SK-MEL-5 (cell line): Measurements from ENCODE around the gene KCNK4. TPM values are rescaled to one million over a fixed set of nuclear protein-coding genes. Genes with fewer than 3 reads are reported as not detected.
A peak's percentile ranks its signal among the peaks of the same experiment; 100 is the strongest.

Source experiments
- DNase-seq: peaks from one replicate; pipeline ENCODE4 v3.0.0-alpha.2; 2016; ENCODE audit warnings: low read depth, low spot score
- in situ Hi-C: cut with HindIII; loops from 2 replicates; pipeline ENCODE4 v1.10.0; 2016; ENCODE audit warnings: low sequenced_read_pairs, high pct_unique_total_duplicates, low pct_unique_long_range_greater_than_20kb
- total RNA-seq: library from RNA; depleted of rRNA; stranded (reverse); fragments of >200 nt; shearing (Covaris generic); gene quantifications from 2 replicates; pipeline ENCODE4 v1.2.3, GENCODE V29; 2014

KCNK4 gene
- total RNA-seq, 1 experiment from 2014 or later = not detected

DNA sequence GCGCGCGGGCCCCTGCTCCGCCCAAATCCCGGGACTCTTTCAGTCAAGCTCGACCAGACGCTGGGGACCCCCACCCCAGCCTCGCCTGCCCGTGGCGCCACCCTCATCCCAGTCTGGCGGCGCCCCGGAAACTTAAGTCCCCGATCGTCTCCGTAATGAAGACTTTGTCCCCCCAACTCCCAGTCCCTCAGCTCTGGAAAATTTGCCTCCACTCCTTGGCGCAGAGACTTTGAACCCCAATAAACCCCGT is 39.4 kb upstream of the KCNK4 start:
- in situ Hi-C loops = no loop called here
- DNase-seq = no peak

GRCh38 chr11:64252003-64252872 is 38.9 kb upstream of the KCNK4 start:
- DNase-seq = peak; percentile 50
- in situ Hi-C loops = no loop called here

- DNase-seq = no peak
- in situ Hi-C loops = no loop called here
Observed at GRCh38 chr11:64253043-64253442, 38.1 kb upstream of the KCNK4 start.

DNA sequence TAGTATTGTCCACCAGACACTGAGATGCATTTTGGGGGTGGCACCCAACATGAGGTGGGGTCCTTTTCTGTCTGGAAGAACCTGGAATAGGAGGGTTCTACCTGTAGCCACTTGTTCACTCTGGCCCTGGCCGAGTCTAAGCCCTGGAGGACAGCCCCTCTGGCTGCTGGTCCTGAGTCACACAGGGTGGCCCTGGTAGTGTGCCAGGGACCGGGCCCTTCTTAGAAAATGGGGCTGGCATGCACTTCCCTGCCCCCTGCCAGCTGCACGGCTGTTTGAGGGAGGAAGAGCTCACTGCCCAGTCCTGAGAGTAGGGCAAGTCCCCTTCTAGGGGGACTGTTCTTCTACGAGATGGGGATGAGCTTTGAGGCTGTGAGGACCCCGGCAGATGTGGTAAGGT is 37.6 kb upstream of the KCNK4 start:
- DNase-seq = no peak
- in situ Hi-C loops = no loop called here

DNA sequence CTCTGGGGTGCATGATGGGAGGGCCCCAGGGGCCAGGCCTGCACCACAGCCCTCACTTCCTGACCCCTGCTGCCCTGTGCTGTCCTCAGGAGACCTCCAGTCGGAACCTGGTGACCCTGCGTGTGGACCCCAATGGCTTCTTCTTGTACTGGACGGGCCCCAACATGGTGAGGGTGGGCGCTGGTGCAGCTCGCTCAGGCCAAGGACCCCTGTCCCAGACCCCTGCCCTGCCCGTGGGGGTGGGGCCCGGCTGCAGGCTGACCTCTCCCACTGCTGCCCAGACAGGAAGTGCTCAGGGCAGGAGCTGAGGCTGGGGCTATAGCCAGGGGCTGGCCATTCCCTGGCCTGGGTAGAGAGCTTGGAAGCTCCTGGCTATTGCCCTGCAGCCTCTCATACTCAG is 36.8 kb upstream of the KCNK4 start:
- in situ Hi-C loops = no loop called here
- no peak for DNase-seq

GRCh38 chr11:64255135-64256128 is 35.7 kb upstream of the KCNK4 start:
- in situ Hi-C loops = no loop called here
- DNase-seq = no peak

DNA sequence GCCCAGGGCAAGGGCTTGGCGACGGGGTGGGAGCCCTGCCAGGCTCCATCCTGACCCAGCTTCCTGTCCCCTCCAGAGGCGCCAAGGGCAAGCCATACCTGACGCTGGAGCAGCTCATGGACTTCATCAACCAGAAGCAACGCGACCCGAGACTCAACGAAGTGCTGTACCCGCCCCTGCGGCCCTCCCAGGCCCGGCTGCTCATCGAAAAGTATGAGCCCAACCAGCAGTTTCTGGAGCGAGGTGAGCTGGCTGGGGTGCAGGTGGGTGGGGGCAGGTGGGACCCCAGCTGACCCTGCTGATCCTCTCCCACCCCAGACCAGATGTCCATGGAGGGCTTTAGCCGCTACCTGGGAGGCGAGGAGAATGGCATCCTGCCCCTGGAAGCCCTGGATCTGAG is 34.8 kb upstream of the KCNK4 start:
- in situ Hi-C loops = no loop called here
- no peak for DNase-seq

DNA sequence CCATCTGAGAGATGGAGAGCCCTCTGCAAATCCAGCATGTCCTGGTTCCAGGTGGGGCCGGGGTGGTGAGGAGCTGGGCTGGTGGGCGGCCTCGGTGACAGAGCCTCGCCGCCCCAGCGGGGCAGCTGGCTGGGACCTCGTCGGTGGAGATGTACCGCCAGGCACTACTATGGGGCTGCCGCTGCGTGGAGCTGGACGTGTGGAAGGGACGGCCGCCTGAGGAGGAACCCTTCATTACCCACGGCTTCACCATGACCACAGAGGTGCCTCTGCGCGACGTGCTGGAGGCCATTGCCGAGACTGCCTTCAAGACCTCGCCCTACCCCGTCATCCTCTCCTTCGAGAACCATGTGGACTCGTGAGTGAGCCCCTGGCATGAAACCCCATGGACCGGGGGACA is 32.7 kb upstream of the KCNK4 start:
- in situ Hi-C loops = no loop called here
- no peak for DNase-seq

DNA sequence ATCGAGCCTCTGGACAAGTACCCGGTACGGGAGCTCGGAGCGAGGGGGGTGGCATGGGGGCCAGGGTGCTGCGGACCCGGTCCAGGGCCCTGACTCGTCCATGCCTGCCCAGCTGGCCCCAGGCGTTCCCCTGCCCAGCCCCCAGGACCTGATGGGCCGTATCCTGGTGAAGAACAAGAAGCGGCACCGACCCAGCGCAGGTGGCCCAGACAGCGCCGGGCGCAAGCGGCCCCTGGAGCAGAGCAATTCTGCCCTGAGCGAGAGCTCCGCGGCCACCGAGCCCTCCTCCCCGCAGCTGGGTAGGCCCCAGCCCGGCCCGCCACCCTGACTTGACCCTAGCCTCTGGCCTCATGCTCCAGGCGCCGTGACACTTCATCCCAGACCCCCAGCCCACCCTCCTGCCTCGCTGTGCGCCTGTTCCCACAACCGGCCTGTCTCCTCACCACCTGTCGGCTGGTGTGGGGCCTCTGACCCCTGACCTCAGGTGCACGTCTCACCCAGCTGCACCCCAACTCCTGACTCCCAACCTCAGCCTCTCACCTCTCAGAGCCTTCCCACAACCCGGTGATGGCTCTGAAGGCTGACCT is 32.1 kb upstream of the KCNK4 start:
- in situ Hi-C loops = no loop called here
- no peak for DNase-seq

DNA sequence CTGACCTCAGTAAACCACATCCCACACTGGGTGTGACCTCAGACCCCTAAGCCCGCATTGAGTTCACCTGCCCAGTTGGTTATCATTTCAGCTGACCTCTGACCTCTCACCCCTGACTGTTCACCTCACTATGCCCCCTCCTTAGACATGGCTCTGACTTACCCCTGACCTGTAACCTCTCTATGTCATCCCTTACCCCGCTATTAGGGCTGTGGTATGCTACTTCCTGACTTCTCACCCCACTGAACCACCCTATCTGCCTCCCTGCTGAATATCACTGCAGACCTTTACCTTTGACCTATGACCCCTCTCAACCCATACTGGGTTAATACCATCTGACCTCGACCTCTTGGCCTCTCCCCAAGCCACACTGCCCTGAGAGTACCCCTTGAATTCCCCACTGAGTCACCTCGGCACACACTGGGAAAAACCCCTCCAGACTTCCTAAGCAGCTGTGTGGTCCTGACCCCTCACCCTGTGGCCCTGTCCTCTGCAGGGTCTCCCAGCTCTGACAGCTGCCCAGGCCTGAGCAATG is 31.5 kb upstream of the KCNK4 start:
- in situ Hi-C loops = no loop called here
- DNase-seq = no peak

GRCh38 chr11:64260147-64260708 is 30.9 kb upstream of the KCNK4 start:
- no peak for DNase-seq
- in situ Hi-C loops = no loop called here

DNA sequence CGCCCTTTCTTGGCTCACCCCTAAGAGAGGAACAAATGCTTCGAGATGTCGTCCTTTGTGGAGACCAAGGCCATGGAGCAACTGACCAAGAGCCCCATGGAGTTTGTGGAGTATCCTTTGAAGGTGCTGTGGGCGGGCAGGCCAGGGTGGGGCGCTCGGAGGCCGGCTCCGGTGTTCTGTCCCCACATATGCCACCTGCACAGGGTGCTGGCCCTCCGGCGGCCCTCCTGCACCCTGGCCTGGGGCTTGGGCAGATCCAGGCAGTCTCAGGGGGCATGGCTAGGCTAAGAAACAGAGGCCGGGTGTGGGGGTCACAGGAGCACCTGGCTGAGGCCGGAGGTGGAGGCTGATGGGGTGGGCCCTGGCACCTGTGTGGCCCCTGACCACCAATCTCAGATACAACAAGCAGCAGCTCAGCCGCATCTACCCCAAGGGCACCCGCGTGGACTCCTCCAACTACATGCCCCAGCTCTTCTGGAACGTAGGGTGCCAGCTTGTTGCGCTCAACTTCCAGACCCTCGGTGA is 29.5 kb upstream of the KCNK4 start:
- DNase-seq = no peak
- in situ Hi-C loops = no loop called here

GRCh38 chr11:64262271-64263002 is 28.7 kb upstream of the KCNK4 start:
- in situ Hi-C loops = no loop called here
- no peak for DNase-seq

GRCh38 chr11:64263021-64263946 is 27.8 kb upstream of the KCNK4 start:
- in situ Hi-C loops = no loop called here
- DNase-seq = no peak

- DNase-seq = no peak
- in situ Hi-C loops = no loop called here
Observed at GRCh38 chr11:64263947-64264317, 27.2 kb upstream of the KCNK4 start.

GRCh38 chr11:64264371-64264852 is 26.7 kb upstream of the KCNK4 start:
- in situ Hi-C loops = no loop called here
- no peak for DNase-seq
